Bronchial epithelial cell (primary cell): ENCODE results near the gene HSF4. TPM values are rescaled to one million over a fixed set of nuclear protein-coding genes. Genes with fewer than 3 reads are reported as not detected.

Experiments
- DNase-seq: peaks from one replicate; pipeline ENCODE4 v3.0.0-alpha.2; 2010; ENCODE audit warnings: low read depth
- FAIRE-seq: peaks from 2 replicates; lab custom pipeline; 2011; peaks lifted over from hg19 to GRCh38; lab: Jason Lieb, UNC
- H3K27me3 ChIP-seq: 2 replicates; pipeline ENCODE4 v1.5.1; 2011; ENCODE audit warnings: low read length; ENCODE audit not compliant: control insufficient read depth, insufficient read depth
- H3K36me3 ChIP-seq: 2 replicates; pipeline ENCODE4 v1.5.1; 2011; ENCODE audit warnings: low read length; ENCODE audit not compliant: control insufficient read depth, insufficient read depth
- H3K4me3 ChIP-seq: 2 replicates; pipeline ENCODE4 v1.5.1; 2011; ENCODE audit warnings: mild to moderate bottlenecking, low read depth, low read length, control low read depth
- total RNA-seq: library from RNA; depleted of rRNA; stranded (reverse); fragments of >200 nt; gene quantifications from 2 replicates; pipeline ENCODE4 v1.2.1, GENCODE V29; 2014
- TF ChIP-seq, protein P1 (sequence below): IDR thresholded peaks from 2 replicates; pipeline ENCODE4 v1.5.1; 2011; ENCODE audit warnings: mild to moderate bottlenecking, moderate library complexity, low read length, control low read depth, inconsistent platforms; ENCODE audit not compliant: insufficient read depth, severe bottlenecking

Gene HSF4
- total RNA-seq, 1 donor from 2014 or later = 3.7 TPM

GRCh38 chr16:67154578-67155294 lies 9.8 kb upstream of the HSF4 start:
- FAIRE-seq (no peak), DNase-seq (no peak)
- TF ChIP-seq, protein P1, sequence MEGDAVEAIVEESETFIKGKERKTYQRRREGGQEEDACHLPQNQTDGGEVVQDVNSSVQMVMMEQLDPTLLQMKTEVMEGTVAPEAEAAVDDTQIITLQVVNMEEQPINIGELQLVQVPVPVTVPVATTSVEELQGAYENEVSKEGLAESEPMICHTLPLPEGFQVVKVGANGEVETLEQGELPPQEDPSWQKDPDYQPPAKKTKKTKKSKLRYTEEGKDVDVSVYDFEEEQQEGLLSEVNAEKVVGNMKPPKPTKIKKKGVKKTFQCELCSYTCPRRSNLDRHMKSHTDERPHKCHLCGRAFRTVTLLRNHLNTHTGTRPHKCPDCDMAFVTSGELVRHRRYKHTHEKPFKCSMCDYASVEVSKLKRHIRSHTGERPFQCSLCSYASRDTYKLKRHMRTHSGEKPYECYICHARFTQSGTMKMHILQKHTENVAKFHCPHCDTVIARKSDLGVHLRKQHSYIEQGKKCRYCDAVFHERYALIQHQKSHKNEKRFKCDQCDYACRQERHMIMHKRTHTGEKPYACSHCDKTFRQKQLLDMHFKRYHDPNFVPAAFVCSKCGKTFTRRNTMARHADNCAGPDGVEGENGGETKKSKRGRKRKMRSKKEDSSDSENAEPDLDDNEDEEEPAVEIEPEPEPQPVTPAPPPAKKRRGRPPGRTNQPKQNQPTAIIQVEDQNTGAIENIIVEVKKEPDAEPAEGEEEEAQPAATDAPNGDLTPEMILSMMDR = no peak
- no peaks in the 10 kb centered on the region for H3K36me3 ChIP-seq
- H3K4me3 ChIP-seq = no peak overlapping the region
- no peaks in the 10 kb centered on the region for H3K27me3 ChIP-seq

- Histone ChIP-seq H3K4me3 (no peak overlapping the region), H3K27me3 (no peaks in the 10 kb centered on the region), H3K36me3 (no peaks in the 10 kb centered on the region)
- peak; percentile 46 for DNase-seq
- TF ChIP-seq, protein P1 = peak; percentile 94
- FAIRE-seq = no peak
Observed at GRCh38 chr16:67155295-67156142, 9.0 kb upstream of the HSF4 start.

- Histone ChIP-seq H3K4me3 (no peak overlapping the region), H3K36me3 (no peaks in the 10 kb centered on the region), H3K27me3 (no peaks in the 10 kb centered on the region)
- FAIRE-seq (no peak), DNase-seq (no peak)
- TF ChIP-seq, protein P1 = no peak
Observed at GRCh38 chr16:67156143-67156844, 8.3 kb upstream of the HSF4 start.

DNA sequence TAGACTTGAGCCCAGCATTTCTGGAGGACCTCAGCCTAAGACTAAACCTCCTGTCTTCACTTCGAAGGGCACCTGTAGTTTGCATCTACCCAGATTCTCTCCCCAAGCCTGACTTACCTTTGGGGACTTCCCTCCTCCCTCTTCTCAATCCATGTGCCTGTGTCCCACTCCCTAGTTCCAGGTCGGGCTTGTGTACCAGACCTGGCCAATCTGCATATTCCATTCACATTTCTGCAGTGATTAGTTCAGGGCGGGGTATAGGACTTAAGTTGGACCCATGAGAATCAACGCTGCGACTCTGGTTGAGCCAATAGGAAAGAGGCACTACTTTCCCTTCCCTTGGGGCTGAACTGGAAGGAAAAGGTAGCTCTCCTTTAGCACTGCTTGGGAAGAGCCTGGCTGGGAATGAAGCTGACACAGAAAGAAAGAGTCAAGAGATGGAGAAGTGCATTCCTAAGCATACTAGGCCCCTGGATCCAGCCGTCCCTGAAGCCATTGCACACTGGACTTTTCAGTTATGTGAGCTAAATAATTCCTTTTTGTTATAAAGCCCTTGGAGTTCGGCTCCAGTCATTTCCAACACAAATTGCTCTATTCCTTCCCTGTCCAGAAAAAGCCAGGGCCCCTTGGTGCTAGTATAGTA lies 7.3 kb upstream of the HSF4 start:
- H3K27me3 ChIP-seq = no peaks in the 10 kb centered on the region
- DNase-seq = no peak
- peaks cover 2% of the 10 kb centered on the region for H3K36me3 ChIP-seq
- no peak for FAIRE-seq
- TF ChIP-seq, protein P1 = no peak
- no peak overlapping the region for H3K4me3 ChIP-seq

DNA sequence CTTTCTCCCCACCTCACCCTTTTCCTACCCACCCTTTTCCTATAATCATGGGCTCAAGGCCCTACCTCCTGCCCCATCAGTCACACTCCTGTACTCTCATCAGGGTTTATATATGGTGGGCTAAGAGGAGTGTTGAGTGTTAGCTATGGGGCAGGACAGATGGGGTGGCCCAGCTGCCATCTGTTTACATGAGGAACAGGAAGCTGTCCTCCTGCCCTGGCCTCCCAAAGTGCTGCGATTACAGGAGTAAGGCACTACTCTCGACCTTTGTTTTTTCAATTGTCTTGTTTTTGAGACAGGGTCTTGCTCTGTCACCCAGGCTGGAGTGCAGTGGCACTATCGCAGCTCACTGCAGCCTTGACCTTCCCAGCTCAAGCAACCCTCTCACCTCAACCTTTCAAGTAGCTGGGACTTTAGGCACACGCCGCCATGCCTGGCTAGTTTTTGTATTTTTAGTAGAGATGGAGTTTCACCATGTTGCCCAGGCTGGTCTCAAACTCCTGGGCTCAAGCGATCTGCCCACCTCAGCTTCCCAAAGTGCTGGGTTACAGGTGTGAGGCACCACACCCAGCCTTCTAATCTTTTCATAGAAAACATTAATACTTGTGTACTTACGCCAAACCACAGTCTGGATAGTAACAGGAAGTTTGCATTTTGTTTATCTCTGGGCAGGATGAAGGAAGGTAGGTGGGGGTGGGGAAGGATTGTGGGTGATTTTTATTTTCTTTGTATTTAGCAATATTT lies 6.5 kb upstream of the HSF4 start:
- Histone ChIP-seq H3K4me3 (no peak overlapping the region), H3K36me3 (peaks cover 2% of the 10 kb centered on the region), H3K27me3 (no peaks in the 10 kb centered on the region)
- FAIRE-seq (no peak), DNase-seq (peak; percentile 59)
- TF ChIP-seq, protein P1 = no peak
